GM18868 (cell line): ENCODE measurements around the gene GJB1.

Experiments used
- ATAC-seq: cut with Tn5 transposase; IDR thresholded peaks from one replicate; pipeline ENCODE4 v1.9.1; 2021; ENCODE audit warnings: mild to moderate bottlenecking, moderate library complexity; ENCODE audit not compliant: unreplicated experiment

GJB1 gene

GRCh38 chrX:71214604-71215337 is 8.3 kb upstream of the GJB1 start:
- ATAC-seq: no peak

DNA sequence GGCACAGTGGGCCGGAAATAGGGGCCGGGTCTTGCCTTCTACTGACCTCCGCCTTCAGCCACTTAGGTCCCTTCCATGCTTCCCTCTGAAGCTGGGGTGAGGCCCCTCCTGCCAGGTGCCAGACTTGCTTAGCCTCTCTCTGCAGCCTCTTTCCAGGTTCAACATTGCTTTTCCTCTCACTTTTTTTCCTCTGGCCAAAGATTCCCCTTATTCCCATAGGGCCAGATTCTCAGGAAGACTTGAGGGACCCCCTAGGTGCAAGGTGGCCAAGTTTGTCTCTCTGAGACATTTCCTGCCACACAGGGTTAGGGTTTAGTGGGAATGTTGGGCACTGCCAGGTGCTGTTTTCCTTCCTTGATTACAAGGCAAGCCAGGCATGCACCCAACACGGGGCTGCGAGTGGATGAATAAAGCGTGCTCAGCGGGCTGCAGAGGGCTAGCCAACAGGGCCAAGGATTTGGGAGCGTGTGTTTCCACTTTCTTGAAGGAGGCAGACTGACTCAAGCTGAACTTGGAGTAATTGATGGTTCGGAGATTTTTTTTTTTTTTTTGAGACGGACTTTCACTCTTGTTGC is 7.6 kb upstream of the GJB1 start:
- ATAC-seq: no peak

DNA sequence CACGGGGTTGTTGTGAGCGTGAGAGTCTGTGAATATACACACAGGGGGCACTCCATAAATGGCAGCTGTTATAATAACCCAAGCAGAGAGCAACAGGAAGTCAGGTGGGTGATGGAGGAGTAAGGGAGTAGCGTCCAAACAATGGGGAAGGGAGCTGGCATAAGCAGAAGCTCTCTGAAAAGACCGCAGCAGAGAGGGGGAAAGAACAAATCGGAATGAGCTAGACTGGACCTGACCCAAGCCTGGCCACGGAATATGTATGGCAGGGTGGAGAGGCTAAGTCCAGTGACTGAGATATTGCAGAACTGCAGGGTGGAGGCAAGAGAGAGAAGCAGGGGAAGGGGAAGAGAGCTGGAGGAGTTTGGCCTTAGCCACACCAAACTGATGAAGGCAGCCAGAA is 6.5 kb upstream of the GJB1 start:
- no peak for ATAC-seq

GRCh38 chrX:71217298-71217697 is 5.7 kb upstream of the GJB1 start:
- ATAC-seq: no peak

- no peak for ATAC-seq
Observed at GRCh38 chrX:71221145-71221544, 1.9 kb upstream of the GJB1 start.

DNA sequence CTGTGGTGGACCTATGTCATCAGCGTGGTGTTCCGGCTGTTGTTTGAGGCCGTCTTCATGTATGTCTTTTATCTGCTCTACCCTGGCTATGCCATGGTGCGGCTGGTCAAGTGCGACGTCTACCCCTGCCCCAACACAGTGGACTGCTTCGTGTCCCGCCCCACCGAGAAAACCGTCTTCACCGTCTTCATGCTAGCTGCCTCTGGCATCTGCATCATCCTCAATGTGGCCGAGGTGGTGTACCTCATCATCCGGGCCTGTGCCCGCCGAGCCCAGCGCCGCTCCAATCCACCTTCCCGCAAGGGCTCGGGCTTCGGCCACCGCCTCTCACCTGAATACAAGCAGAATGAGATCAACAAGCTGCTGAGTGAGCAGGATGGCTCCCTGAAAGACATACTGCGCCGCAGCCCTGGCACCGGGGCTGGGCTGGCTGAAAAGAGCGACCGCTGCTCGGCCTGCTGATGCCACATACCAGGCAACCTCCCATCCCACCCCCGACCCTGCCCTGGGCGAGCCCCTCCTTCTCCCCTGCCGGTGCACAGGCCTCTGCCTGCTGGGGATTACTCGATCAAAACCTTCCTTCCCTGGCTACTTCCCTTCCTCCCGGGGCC is 1.2 kb downstream of the GJB1 start:
- no peak for ATAC-seq

- ATAC-seq: no peak
Observed at GRCh38 chrX:71225009-71225408, 2.0 kb downstream of the GJB1 start.

- ATAC-seq: no peak
Observed at GRCh38 chrX:71225676-71226075, 2.7 kb downstream of the GJB1 start.

DNA sequence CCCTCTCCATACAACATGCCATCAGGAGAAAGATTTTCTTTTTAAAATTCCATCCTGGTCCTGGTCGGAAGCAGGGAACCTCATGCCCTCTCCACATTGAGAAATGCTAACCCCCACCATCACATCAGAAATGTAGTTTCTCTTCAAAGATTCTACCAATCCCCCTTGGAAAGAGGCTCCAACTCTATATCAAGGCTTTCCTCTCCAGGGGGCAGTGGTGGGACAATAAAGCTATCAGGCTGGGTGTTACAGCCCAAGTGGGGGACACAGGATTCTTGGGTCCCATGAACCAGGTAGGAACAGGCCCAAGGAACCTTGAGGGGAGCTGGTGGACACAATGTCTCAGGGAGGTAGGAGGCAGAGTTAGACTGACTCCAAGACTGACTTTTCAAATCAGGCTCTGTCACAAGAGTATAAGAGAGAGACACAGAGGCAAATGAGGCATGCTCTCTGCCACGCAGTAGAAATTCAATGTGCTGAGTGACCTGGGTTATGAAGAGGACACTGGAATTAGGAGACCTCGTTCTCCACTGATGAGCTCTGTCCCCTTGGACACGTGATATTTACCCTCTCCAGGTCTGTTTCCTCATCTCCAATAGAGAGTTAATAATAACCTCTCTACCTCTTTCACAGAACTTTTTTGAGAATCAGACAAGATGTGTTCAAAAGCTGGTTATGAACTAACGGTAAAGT is 4.5 kb downstream of the GJB1 start:
- no peak for ATAC-seq

- no peak for ATAC-seq
Observed at GRCh38 chrX:71228063-71228642, 5.1 kb downstream of the GJB1 start.

GRCh38 chrX:71235482-71235881 is 12.5 kb downstream of the GJB1 start:
- ATAC-seq: no peak

GRCh38 chrX:71236836-71237235 is 13.8 kb downstream of the GJB1 start:
- no peak for ATAC-seq

DNA sequence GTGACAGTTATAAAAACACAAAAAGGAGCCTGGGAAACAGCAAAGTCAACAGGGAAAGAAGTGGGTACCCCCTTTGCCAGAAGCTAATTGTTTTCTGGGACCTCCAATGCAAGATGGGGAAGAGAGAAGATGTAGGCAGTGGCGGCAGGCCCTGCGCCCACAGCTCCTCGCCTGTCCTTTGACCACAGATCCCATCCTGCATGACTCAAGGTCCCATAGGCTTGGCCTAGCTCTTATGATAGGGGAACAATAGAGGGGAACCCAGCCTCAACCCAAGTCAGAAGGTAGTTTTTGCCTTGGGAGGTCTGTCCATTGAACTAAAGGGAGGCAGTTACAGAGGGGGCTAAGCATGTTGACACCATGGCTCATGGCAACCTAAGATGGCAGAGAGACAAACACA is 16.8 kb downstream of the GJB1 start:
- no peak for ATAC-seq

DNA sequence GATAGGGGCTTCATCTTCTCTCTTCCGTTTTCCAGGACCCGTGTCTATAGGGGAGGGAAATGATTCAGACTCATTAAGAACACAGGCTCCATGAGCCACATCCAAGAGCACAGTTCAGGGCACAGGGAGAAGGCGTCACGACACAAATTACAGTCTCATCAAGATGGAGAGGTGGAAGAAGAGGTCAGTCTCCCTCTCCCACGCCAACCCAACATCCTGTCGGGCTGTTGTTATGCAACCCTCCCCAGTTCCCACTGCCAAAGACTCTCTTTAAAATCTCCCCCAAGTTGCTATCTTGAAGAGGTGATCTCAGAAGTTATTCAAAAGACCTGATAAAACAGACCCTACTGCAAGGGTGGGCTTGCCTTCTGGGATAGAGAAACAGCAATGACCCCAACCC is 18.3 kb downstream of the GJB1 start:
- no peak for ATAC-seq

DNA sequence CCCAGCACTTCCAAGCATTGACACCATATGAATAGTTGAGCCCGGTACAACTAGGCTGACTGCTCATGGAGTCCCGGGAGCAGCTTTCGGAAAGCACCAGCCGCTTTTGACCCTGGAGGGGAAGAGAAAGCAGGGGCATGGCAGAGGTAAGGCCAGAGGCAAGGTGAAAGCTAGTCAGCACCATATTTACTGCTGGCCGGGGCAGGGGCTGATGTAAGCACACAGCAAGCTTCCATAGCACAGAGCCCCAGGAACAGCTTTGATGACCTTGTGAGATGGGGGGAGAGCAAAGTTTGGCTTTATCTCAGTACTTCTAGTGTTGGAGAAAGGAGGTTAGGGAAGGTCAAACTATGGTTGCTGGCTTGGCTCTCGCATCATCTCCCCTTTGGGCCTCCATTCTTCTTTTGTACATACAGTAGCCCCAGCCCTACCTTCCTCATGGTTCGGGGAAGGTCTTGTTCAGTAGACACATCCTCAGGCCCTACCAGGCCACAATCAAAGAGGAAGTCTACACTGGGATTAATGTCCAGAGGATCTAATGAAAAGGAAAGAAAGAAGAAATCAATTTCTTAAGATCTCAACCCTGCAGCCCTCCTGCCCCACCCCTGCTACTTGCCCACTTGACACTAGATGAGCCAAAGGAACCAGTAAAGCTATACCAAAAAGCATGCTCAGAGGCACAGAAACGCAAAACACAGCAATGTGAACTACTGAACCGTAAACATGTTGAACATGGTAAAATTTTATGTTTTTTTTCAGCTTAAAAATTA is 21.5 kb downstream of the GJB1 start:
- ATAC-seq: no peak

- ATAC-seq: no peak
Observed at GRCh38 chrX:71245159-71245558, 22.1 kb downstream of the GJB1 start.

- ATAC-seq: no peak
Observed at GRCh38 chrX:71250841-71251240, 27.8 kb downstream of the GJB1 start.

DNA sequence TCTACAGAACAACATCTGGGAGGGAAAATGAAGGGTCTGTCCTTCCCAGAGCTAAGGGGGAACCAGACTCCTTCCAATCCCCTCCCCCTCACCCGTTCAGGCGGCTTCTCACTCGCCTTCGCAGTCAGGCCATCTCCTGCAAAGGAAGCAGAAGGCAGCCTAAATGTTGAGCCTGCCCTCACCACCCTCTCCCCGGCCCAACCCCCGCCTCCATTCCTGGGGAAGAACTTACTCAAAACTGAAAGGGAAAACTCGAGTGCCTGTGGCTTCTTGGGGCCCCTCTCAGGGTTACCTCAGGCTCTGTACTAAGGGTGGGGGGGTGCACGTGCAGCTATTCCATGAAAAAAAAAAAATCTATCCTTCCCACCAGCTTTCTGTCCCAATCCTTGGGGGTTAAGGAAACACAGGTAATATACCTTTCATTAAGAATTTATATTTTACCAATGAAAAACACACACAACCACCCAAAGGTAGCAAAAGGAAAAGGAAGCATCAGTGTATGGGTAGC is 28.5 kb downstream of the GJB1 start:
- ATAC-seq: no peak

DNA sequence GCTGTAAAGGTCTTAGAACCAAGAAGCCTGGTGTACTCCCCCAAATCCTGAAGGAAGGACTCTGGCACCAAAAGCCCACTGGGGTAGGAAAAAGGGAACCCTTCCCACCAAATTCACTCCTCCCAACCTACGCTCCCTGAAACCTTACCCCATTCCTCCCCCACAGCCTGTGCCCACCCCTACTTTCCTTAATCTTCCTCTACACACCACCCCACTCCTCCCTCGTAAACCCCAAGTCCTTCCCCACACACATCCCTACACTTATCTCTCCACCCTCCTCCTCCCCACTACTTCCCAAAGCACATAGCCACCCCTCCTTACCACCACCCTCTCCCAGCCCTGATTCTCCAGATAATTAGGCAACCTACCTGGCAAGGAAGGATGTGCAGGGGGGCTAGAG is 29.2 kb downstream of the GJB1 start:
- ATAC-seq: no peak

GRCh38 chrX:71253253-71254091 is 30.4 kb downstream of the GJB1 start:
- ATAC-seq: no peak
